Stimulated activated CD8-positive, alpha-beta memory T cell treated with anti-CD3 and anti-CD28 coated beads, Interleukin-4, amount 100 ng/mL, for 4 hours (primary cell): ENCODE data around the gene RAB34.
"Not testable (repeated sequence)": the region's sequence is repeated elsewhere in the genome, so short reads cannot be mapped to it uniquely, and the experiment has no call there.

Source experiments
- DNase-seq, 2 donors: peaks; one replicate each; pipeline ENCODE4 v3.0.0-alpha.2; 2020; ENCODE audit warnings: low read depth in 2 of 2, low spot score in 1 of 2

The RAB34 gene

GRCh38 chr17:28728364-28729200 is 10.9 kb upstream of the RAB34 start, which contains the start of gene NEK8:
NEK8 (plus strand) TSS chr17:28728788; CDS start chr17:28728814, 26 bp downstream.
- peak; percentile 93 to 99 for DNase-seq

DNA sequence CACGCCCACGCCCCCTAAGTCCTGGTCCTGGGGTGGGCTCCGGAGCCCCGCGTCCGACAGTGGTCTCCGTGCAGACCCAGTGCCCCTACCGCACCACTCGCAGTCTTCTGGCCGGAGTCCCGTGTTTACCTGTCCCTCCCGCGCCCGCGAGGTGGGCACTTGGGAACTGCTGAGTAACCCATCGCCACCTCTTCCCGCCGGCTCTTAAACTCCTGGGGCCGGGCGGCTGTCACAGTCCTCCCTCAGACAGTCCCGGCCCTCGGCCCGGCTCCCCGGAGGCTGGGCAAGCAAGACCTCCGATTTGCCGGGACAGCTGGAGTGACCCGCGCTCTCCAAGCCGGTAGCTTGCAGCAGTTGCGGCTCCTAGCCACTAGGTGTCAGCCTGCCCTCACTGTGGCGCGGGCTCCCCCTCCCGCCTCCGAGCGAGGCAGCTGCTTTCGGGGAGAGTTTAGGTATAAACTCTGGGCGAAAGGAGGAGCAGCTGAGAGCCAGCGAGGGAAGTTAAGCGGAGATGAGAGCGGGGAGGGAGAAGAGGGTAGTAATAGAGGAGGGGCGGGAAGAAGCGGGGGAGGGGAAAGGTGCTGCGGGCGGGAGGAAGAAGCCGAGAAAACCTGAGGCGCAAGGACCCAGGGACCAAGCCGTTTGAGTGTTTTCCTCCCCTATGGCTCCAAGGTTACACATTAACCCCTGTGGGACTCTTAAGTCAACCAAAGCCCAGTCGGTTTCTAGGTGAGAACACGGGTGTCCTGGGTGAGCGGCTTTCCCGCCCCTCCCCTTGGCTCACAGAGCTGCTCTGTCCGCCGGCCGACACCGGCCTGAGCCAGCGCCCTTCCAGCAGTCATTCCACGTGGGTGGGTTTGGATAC is 9.2 kb upstream of the RAB34 start:
- peak; percentile 75 to 83 for DNase-seq

DNA sequence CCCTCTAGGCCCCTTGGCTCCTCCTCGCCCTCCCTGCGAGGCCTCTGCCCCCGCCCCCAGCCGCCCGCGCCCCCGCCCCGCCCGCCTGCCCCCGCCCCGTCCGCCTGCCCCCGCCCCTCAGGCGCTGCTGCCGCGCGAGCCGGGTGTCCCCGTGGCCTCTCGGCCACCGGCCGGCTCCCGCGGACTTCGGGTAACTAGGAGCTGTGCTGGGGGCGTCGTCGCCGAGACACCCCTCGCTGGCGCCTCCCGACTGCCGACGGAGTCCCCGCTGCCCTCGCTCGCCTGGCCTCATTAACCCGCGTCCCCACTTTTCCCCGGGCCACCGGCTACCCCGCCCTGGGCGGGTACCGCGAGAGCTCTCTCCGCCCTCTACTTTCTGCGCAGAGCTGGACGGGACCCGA is 8.6 kb upstream of the RAB34 start, which contains the start of gene TLCD1:
TLCD1 (minus strand) TSS at position 8 of the 401 bp plus-strand sequence. CDS start 136 bp downstream, outside the sequence.
- DNase-seq = no peak

GRCh38 chr17:28725660-28726225 is 8.1 kb upstream of the RAB34 start:
- no peak for DNase-seq

GRCh38 chr17:28725166-28725659 is 7.5 kb upstream of the RAB34 start:
- no peak for DNase-seq

DNA sequence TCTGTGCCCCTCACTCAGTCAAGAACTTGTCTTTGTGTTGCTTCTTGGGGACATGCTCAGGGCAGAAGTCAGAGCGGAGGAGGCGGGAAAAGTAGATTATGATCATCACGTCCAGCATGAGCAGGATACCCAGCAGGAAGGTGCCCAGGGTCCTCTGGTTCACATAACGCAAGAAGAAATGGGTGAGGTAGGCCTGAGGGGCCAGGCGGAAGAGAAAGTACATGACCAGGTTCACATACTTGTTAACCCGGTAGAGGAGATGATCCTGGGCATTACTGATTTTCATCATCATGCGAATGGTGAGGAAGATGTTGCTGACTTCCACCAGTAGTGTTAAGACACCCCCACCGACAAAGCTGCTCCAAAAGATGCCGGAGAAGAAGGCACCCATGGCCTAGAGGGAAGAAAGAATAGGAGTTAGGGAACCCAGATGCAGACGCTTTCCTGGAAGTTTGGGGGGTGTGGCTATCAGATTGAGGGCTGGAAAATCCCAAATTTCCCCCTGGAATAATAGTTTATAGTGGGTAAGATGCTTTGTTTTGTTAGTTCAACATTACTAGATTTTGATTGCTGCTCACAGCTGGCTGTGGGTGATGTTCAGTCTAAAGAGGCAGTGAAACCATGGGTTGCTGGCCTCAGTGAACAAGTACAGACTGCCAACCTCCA is 7.0 kb upstream of the RAB34 start:
- no peak for DNase-seq

DNA sequence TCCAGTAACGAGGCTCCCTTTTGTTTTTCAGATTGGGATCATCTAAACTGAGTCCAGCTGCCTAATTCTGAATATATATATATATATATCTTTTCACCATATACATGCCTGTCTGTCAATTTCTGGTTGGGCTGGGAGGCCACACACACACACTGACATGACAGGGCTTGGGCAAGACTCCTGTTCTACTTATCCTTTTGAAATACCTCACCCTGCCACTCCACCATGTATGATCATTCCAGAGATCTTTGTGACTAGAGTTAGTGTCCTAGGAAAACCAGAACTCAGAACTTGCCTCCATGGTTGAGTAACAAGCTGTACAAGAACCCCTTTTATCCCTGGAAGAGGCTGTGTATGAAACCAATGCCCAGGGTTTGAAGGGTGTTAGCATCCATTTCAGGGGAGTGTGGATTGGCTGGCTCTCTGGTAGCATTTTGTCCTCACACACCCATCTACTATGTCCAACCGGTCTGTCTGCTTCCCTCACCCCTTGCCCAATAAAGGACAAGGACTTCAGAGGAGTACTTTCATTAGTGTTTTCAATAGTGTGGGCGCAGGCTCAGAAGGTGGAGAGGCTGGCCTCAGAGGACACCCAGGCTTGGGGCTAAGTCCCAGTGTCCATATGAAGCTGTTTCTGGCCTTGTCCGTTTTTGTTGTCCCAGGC is 6.3 kb upstream of the RAB34 start:
- DNase-seq = not testable (repeated sequence)

DNA sequence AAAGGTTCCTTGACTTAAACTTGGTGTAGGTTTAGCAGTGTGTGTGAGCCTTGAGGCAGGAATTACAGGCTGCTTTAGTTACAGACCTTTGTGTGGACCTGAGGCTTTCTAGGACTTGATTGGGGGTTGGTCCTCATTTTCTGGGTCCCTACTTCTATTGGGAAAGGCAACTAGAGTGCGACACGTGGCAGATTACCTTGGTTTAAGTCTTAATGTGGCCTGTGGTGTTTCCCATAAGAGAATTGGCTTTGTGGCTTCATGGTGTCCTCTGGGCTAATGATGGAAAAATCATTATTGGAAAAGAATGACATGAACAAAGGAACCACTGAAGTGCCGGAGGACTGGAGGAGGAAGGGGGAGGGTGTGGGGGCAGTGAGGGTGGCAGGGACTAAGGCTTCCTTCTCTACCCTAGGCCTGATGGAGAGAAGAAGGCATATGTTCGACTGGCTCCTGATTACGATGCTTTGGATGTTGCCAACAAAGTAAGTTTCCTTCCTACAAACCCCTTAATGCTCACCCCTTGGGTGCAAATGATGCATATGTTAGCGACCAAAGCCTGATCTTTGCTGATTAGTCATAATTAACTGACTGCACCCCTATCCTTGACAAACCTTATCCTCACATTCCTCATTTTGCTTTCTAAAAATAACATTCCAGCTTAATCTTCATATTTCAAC is 5.6 kb upstream of the RAB34 start:
- no peak for DNase-seq

DNA sequence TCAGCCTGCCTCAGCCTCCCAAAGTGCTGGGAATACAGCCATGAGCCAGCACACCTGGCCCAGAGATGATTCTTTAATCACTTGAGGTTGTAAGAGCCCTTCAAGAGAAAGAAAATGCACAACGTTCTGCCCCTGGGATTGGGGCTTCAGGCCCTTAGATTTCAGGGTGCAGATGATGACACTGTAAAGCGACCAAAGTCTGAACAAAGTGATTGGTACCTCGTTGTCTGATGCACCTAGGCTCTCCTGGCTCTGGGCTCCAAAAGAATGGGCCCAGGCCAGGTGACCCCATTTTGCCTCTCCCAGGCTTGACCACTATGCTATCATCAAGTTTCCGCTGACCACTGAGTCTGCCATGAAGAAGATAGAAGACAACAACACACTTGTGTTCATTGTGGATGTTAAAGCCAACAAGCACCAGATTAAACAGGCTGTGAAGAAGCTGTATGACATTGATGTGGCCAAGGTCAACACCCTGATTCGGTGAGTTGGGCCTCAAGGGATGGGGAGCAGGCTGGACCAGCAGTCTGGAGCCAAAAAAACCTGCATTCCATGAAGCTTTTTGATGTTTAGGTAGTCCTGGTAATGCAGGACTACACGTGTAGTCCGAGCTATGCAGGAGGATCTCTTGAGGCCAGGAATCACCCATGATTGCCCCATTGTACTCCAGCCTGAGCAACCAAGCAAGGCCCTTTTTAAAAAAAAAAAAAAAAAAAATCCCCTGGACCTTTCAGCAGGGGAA is 4.9 kb upstream of the RAB34 start:
- no peak for DNase-seq

DNA sequence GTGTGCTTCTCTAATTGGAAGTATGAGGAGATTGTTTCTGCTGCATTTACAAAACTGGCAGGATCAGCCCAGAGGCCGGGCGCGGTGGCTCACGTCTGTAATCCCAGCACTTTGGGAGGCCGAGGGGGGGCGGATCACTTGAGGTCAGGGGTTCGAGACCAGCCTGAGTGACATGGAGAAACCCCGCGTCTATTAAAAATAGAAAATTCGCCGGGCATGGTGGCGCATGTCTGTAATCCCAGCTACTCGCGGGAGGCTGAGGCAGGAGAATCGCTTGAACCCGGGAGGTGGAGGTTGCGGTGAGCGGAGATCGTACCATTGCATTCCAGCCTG is 3.3 kb upstream of the RAB34 start:
- not testable (repeated sequence) for DNase-seq

DNA sequence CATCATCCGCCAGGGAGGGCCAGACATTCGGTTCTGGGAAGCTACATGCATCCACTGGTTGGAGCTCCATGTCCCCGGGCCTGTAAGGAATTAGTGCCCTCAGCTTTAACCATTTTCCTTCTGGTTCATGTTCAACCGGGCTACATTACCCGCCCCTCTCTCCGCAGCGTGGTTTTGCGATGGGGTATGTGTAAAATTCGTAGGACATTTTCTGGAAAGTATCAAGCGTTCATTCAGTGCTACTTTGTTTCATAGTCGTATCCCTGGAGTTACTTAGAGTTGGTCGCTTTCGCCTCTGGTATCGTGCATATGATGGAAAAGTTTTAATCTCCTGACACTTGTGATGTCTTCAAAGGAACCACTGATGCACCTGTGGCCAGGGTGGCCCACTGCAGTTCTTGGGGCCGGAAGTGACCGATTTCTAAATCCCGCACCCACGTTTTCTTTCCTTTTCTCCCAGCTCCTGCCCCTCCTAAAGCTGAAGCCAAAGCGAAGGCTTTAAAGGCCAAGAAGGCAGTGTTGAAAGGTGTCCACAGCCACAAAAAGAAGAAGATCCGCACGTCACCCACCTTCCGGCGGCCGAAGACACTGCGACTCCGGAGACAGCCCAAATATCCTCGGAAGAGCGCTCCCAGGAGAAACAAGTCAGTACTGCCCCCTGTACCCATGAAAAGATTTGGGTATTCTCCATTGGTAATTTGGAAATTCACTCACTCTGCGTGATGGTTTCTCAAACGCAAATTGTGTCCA is 2.8 kb upstream of the RAB34 start:
- no peak for DNase-seq

- DNase-seq = no peak
Observed at GRCh38 chr17:28719021-28719433, 1.4 kb upstream of the RAB34 start.

GRCh38 chr17:28718333-28719020 is 809 bp upstream of the RAB34 start:
- no peak for DNase-seq

GRCh38 chr17:28716740-28717577 is 709 bp downstream of the RAB34 start:
- no peak for DNase-seq

GRCh38 chr17:28715217-28715616 is 2.5 kb downstream of the RAB34 start:
- DNase-seq = no peak

DNA sequence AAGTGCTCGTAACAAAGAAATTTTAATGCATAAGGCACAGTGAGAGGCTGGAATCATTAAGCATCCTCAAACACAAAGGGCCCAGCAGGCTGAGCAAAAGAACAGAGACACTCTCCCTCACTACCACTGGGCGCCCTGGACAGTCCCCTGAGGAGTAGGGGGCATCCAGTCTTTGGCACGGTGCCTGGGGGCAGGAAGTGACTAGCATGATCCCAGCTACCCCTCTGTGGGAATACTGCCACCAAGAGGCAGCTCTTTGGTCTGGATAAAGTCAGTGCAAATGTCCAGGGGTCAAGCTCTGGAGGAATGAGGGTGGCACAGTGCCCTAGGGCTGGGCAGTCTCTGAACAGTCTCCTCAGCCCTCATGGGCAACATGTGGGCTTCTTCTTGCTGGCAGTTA is 3.4 kb downstream of the RAB34 start:
- no peak for DNase-seq
